Naive thymus-derived CD4-positive, alpha-beta T cell (primary cell): ENCODE results near the gene MACROD2. TPM values are rescaled to one million over a fixed set of nuclear protein-coding genes. Genes with fewer than 3 reads are reported as not detected.

Source experiments
- ATAC-seq: fragments of 150-1000 bp; cut with Tn5 transposase; 2 replicates; pipeline ENCODE4 v1.10.0; 2021; ENCODE audit warnings: mild to moderate bottlenecking, moderate library complexity
- CTCF ChIA-PET: fragments of 350-600 bp; sonication (Branson Sonifier 250); formaldehyde crosslinking; loops from one replicate; lab custom pipeline; 2021; ENCODE audit warnings: antibody characterized with exemption; lab: Charles Lee
- POLR2A ChIA-PET: fragments of 350-600 bp; sonication (Branson Sonifier 250); formaldehyde crosslinking; loops from one replicate; lab custom pipeline; 2021; ENCODE audit warnings: antibody characterized with exemption, inconsistent platforms; lab: Charles Lee
- DNase-seq, 9 donors: peaks; one replicate each; pipeline versions ENCODE4 v3.0.0 to v3.0.0-alpha.2; 2020 to 2022; ENCODE audit warnings: mixed read lengths in 1 of 9
- H3K27ac ChIP-seq: one replicate; pipeline ENCODE4 v1.7.0; 2013; ENCODE audit warnings: mild to moderate bottlenecking, low read depth, low read length, moderate library complexity
- H3K27me3 ChIP-seq, 2 donors: one replicate each; pipeline ENCODE4 v1.7.0; 2013; ENCODE audit warnings: low read length in 2 of 2, mild to moderate bottlenecking in 2 of 2, moderate library complexity in 2 of 2; ENCODE audit not compliant: control insufficient read depth in 2 of 2, insufficient read depth in 2 of 2
- H3K36me3 ChIP-seq, 3 experiments: 1 replicate in 2 of 3; 2 replicates in 1 of 3; pipeline ENCODE4 v1.7.0; 2013; ENCODE audit warnings: low read length in 3 of 3, mild to moderate bottlenecking in 3 of 3, moderate library complexity in 1 of 3; ENCODE audit not compliant: insufficient read depth in 3 of 3, control insufficient read depth in 2 of 3
- H3K4me1 ChIP-seq, 2 donors: one replicate each; pipeline ENCODE4 v1.7.0; 2013; ENCODE audit warnings: low read length in 2 of 2, mild to moderate bottlenecking in 2 of 2, moderate library complexity in 1 of 2; ENCODE audit not compliant: control insufficient read depth in 2 of 2, insufficient read depth in 2 of 2
- H3K4me3 ChIP-seq: 2 replicates; pipeline ENCODE4 v1.7.0; 2013; ENCODE audit warnings: mild to moderate bottlenecking, low read length
- H3K9me3 ChIP-seq, 3 experiments: 1 replicate in 2 of 3; 2 replicates in 1 of 3; pipeline ENCODE4 v1.7.0; 2013; ENCODE audit warnings: low read length in 3 of 3; ENCODE audit not compliant: control insufficient read depth in 2 of 3
- H3K27ac Mint-ChIP-seq, 9 donors: one replicate each; pipeline ENCODE4 v1.8.0; 2020 to 2022; ENCODE audit warnings: mixed read lengths in 9 of 9, mild to moderate bottlenecking in 8 of 9, moderate library complexity in 5 of 9, inconsistent platforms in 2 of 9
- H3K27me3 Mint-ChIP-seq, 5 donors: one replicate each; pipeline ENCODE4 v1.8.0; 2021 to 2022; ENCODE audit warnings: mixed read lengths in 5 of 5, mild to moderate bottlenecking in 1 of 5
- H3K36me3 Mint-ChIP-seq, 5 donors: one replicate each; pipeline ENCODE4 v1.8.0; 2020 to 2022; ENCODE audit warnings: mixed read lengths in 5 of 5, mild to moderate bottlenecking in 3 of 5, inconsistent platforms in 1 of 5
- H3K4me1 Mint-ChIP-seq, 7 donors: one replicate each; pipeline ENCODE4 v1.8.0; 2020 to 2022; ENCODE audit warnings: mixed read lengths in 7 of 7, mild to moderate bottlenecking in 3 of 7, inconsistent platforms in 1 of 7
- H3K4me3 Mint-ChIP-seq, 10 donors: one replicate each; pipeline ENCODE4 v1.8.0; 2020 to 2022; ENCODE audit warnings: mild to moderate bottlenecking in 10 of 10, mixed read lengths in 10 of 10, moderate library complexity in 6 of 10, inconsistent platforms in 2 of 10
- H3K9me3 Mint-ChIP-seq, 11 donors: one replicate each; pipeline ENCODE4 v1.8.0; 2020 to 2022; ENCODE audit warnings: mixed read lengths in 11 of 11, mild to moderate bottlenecking in 4 of 11, inconsistent platforms in 1 of 11, moderate library complexity in 1 of 11
- intact Hi-C, 2 donors: fragments of 100-400 bp; cut with micrococcal nuclease; formaldehyde crosslinking; loops; one replicate each; pipeline ENCODE4 v1.15.1; 2023
- polyA plus RNA-seq, 2 donors: library from polyadenylated mRNA; unstranded; fragments of 300-500 nt; fragmentation: Illumina TruSeq; gene quantifications; one replicate each; pipeline ENCODE4 v1.2.3, GENCODE V29; 2021
- total RNA-seq, 6 experiments: library from RNA in 5 of 6; stranded (reverse) in 5 of 6; gene quantifications; 1 replicate in 5 of 6; 2 replicates in 1 of 6; pipeline ENCODE4 v1.2.3 and lab custom pipeline; 2021 to 2026

MACROD2 gene
- total and polyA plus RNA-seq, 7 experiments from 2014 or later, result 0.27 to 0.86 (median 0.34) TPM; not detected in 4

GRCh38 chr20:14929388-14929787 is 934.1 kb downstream of the MACROD2 start:
- H3K27ac Mint-ChIP-seq, result no peak overlapping the region
- H3K9me3 Mint-ChIP-seq, result peaks cover 0 to 7% (median 3%) of the 10 kb centered on the region in 11 donors
- intact Hi-C loops, result no loop called here
- Histone ChIP-seq H3K36me3 (no peaks in the 10 kb centered on the region), H3K27ac (no peak overlapping the region), H3K4me1 (no peaks in the 10 kb centered on the region), H3K9me3 (no peaks in the 10 kb centered on the region), H3K4me3 (no peak overlapping the region), H3K27me3 (no peaks in the 10 kb centered on the region)
- DNase-seq, result no peak
- no peaks in the 10 kb centered on the region for H3K4me1 Mint-ChIP-seq
- no peaks in the 10 kb centered on the region for H3K36me3 Mint-ChIP-seq
- no peaks in the 10 kb centered on the region for H3K27me3 Mint-ChIP-seq
- no peak for ATAC-seq
- ChIA-PET CTCF (no interaction called here), POLR2A (no interaction called here)
- no peak overlapping the region for H3K4me3 Mint-ChIP-seq

GRCh38 chr20:14932040-14932439 is 936.7 kb downstream of the MACROD2 start:
- Histone ChIP-seq H3K9me3 (no peaks in the 10 kb centered on the region), H3K27me3 (no peaks in the 10 kb centered on the region), H3K4me1 (no peaks in the 10 kb centered on the region), H3K27ac (no peak overlapping the region), H3K36me3 (no peaks in the 10 kb centered on the region), H3K4me3 (no peak overlapping the region)
- no peak overlapping the region for H3K4me3 Mint-ChIP-seq
- ATAC-seq (no peak), DNase-seq (no peak)
- H3K27me3 Mint-ChIP-seq, result no peaks in the 10 kb centered on the region
- H3K27ac Mint-ChIP-seq, result no peak overlapping the region
- H3K36me3 Mint-ChIP-seq, result peaks cover 0 to 4% (median 0%) of the 10 kb centered on the region in 5 donors
- intact Hi-C loops, result no loop called here
- H3K9me3 Mint-ChIP-seq, result peaks cover 3 to 15% (median 7%) of the 10 kb centered on the region in 11 donors
- no peaks in the 10 kb centered on the region for H3K4me1 Mint-ChIP-seq
- ChIA-PET POLR2A (no interaction called here), CTCF (no interaction called here)

GRCh38 chr20:14935285-14935684 is 940.0 kb downstream of the MACROD2 start:
- no peak overlapping the region for H3K4me3 Mint-ChIP-seq
- no peak overlapping the region for H3K27ac Mint-ChIP-seq
- H3K36me3 Mint-ChIP-seq, result peaks cover 0 to 4% (median 0%) of the 10 kb centered on the region in 5 donors
- intact Hi-C loops, result no loop called here
- Histone ChIP-seq H3K4me3 (no peak overlapping the region), H3K27ac (no peak overlapping the region), H3K4me1 (no peaks in the 10 kb centered on the region), H3K9me3 (no peaks in the 10 kb centered on the region), H3K36me3 (no peaks in the 10 kb centered on the region), H3K27me3 (no peaks in the 10 kb centered on the region)
- no peaks in the 10 kb centered on the region for H3K4me1 Mint-ChIP-seq
- POLR2A ChIA-PET, result no interaction called here
- H3K9me3 Mint-ChIP-seq, result peaks cover 6 to 19% (median 11%) of the 10 kb centered on the region in 11 donors
- CTCF ChIA-PET, result no interaction called here
- no peak for DNase-seq
- no peaks in the 10 kb centered on the region for H3K27me3 Mint-ChIP-seq
- ATAC-seq, result no peak

GRCh38 chr20:14937021-14937420 is 941.7 kb downstream of the MACROD2 start:
- DNase-seq, result no peak
- no peak overlapping the region for H3K4me3 ChIP-seq
- no peaks in the 10 kb centered on the region for H3K9me3 ChIP-seq
- no peak overlapping the region for H3K27ac Mint-ChIP-seq
- ChIA-PET POLR2A (no interaction called here), CTCF (no interaction called here)
- peaks cover 6 to 37% (median 18%) of the 10 kb centered on the region in 11 donors for H3K9me3 Mint-ChIP-seq
- no peak overlapping the region for H3K27ac ChIP-seq
- H3K4me1 Mint-ChIP-seq, result no peaks in the 10 kb centered on the region
- no peaks in the 10 kb centered on the region for H3K27me3 ChIP-seq
- H3K36me3 Mint-ChIP-seq, result peaks cover 0 to 4% (median 0%) of the 10 kb centered on the region in 5 donors
- intact Hi-C loops, result no loop called here
- H3K27me3 Mint-ChIP-seq, result no peaks in the 10 kb centered on the region
- no peak overlapping the region for H3K4me3 Mint-ChIP-seq
- no peaks in the 10 kb centered on the region for H3K4me1 ChIP-seq
- H3K36me3 ChIP-seq, result no peaks in the 10 kb centered on the region
- no peak for ATAC-seq

- peaks cover 5 to 40% (median 19%) of the 10 kb centered on the region in 11 donors for H3K9me3 Mint-ChIP-seq
- no peaks in the 10 kb centered on the region for H3K27me3 Mint-ChIP-seq
- H3K27ac Mint-ChIP-seq, result no peak overlapping the region
- Histone ChIP-seq H3K4me3 (no peak overlapping the region), H3K4me1 (no peaks in the 10 kb centered on the region), H3K27me3 (no peaks in the 10 kb centered on the region), H3K9me3 (no peaks in the 10 kb centered on the region), H3K27ac (no peak overlapping the region), H3K36me3 (no peaks in the 10 kb centered on the region)
- no peak overlapping the region for H3K4me3 Mint-ChIP-seq
- ATAC-seq, result no peak
- ChIA-PET POLR2A (no interaction called here), CTCF (no interaction called here)
- DNase-seq, result no peak
- intact Hi-C loops, result no loop called here
- no peaks in the 10 kb centered on the region for H3K4me1 Mint-ChIP-seq
- H3K36me3 Mint-ChIP-seq, result peaks cover 0 to 4% (median 0%) of the 10 kb centered on the region in 5 donors
These were observed 942.5 kb downstream of the MACROD2 start for GRCh38 chr20:14937846-14938245.

GRCh38 chr20:14947536-14947935 is 952.2 kb downstream of the MACROD2 start:
- no peaks in the 10 kb centered on the region for H3K4me1 ChIP-seq
- no peak overlapping the region for H3K27ac Mint-ChIP-seq
- H3K27me3 Mint-ChIP-seq, result no peaks in the 10 kb centered on the region
- POLR2A ChIA-PET, result no interaction called here
- no peaks in the 10 kb centered on the region for H3K4me1 Mint-ChIP-seq
- no peak overlapping the region for H3K27ac ChIP-seq
- no peaks in the 10 kb centered on the region for H3K9me3 ChIP-seq
- ATAC-seq, result no peak
- H3K9me3 Mint-ChIP-seq, result peaks cover 0 to 8% (median 2%) of the 10 kb centered on the region in 11 donors
- CTCF ChIA-PET, result interaction anchor here (0.6 kb wide), 1 partner anchor 128 kb away, joined by 3 read pairs; no protein-coding TSS in a partner anchor
- no peak overlapping the region for H3K4me3 ChIP-seq
- DNase-seq, result no peak
- H3K36me3 Mint-ChIP-seq, result no peaks in the 10 kb centered on the region
- H3K27me3 ChIP-seq, result no peaks in the 10 kb centered on the region
- no peaks in the 10 kb centered on the region for H3K36me3 ChIP-seq
- intact Hi-C loops, result no loop called here
- no peak overlapping the region for H3K4me3 Mint-ChIP-seq

- no peak overlapping the region for H3K27ac Mint-ChIP-seq
- CTCF ChIA-PET, result interaction anchor here (0.6 kb wide), 1 partner anchor 129 kb away, joined by 3 read pairs; no protein-coding TSS in a partner anchor
- ATAC-seq, result no peak
- Histone ChIP-seq H3K27me3 (no peaks in the 10 kb centered on the region), H3K4me1 (no peaks in the 10 kb centered on the region), H3K9me3 (no peaks in the 10 kb centered on the region), H3K36me3 (no peaks in the 10 kb centered on the region), H3K27ac (no peak overlapping the region), H3K4me3 (no peak overlapping the region)
- no peak for DNase-seq
- no peaks in the 10 kb centered on the region for H3K4me1 Mint-ChIP-seq
- POLR2A ChIA-PET, result no interaction called here
- no peak overlapping the region for H3K4me3 Mint-ChIP-seq
- peaks cover 0 to 7% (median 1%) of the 10 kb centered on the region in 11 donors for H3K9me3 Mint-ChIP-seq
- no peaks in the 10 kb centered on the region for H3K36me3 Mint-ChIP-seq
- intact Hi-C loops, result no loop called here
- no peaks in the 10 kb centered on the region for H3K27me3 Mint-ChIP-seq
These were observed 952.6 kb downstream of the MACROD2 start for GRCh38 chr20:14947946-14948345.
